SK-N-MC (cell line): ENCODE measurements around the gene METTL25.

Experiments used
- EZH2 ChIP-seq: fragments of 200-600 bp; sonication (generic); IDR thresholded peaks from one replicate; pipeline ENCODE4 v1.6.1; 2017; ENCODE audit warnings: antibody characterized with exemption
- FOXP2 ChIP-seq: optimal IDR thresholded peaks from 2 replicates; pipeline ENCODE3; 2011; ENCODE audit warnings: mild to moderate bottlenecking, moderate library complexity; ENCODE audit not compliant: insufficient read depth; ENCODE audit errors: extremely low read length, control extremely low read depth
- POLR2AphosphoS5 ChIP-seq: IDR thresholded peaks from 2 replicates; pipeline ENCODE4 v1.6.1; 2012; ENCODE audit warnings: mild to moderate bottlenecking, low read depth, low read length, borderline replicate concordance

DNA sequence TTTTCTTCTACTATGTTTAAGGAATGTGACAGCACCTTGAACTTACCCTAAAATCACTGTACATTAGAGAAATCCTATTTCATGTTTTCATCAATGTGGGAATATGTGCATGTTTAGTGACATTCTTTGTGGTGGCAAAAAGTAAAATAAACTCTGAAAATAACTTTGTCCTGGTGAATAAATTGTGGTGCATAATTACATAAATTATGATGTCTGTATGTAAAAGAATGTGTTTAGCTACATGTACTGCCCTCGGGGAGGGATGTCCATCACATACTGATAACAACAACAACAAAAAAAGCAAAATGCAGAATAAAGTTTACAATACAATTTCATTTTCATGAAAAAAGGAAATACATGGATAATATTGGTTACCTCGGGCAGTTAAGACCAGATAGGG, 157.3 kb downstream of the METTL25 start:
- TF ChIP-seq POLR2AphosphoS5 (no peak), EZH2 (no peak), FOXP2 (no peak)
